Kidney glomerular epithelial cell (primary cell): ENCODE data around the gene EPHA2.
"Not testable (repeated sequence)": the region's sequence is repeated elsewhere in the genome, so short reads cannot be mapped to it uniquely, and the experiment has no call there.

Experiments used
- DNase-seq: peaks from one replicate; lab custom pipeline; 2025; lab: John Stamatoyannopoulos, UW

EPHA2 gene

DNA sequence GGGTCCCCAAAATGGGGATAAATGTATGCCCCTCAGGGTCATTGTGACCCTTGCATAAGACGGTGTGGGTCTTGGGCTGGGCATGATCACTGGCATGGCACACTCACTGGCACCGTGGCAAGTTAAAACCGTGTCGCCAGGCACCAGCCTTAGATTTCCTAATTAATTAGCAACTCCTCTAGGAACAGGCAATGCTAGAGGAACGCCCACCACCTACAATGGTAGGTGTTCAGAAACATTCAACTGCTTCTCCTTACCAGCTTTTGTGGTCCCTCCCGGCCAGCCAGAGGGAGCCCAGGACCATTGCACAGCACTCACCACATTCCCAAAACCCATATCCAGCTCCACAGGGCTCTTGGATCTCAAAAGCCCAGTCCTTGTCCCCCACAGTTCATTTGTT lies 36.4 kb downstream of the EPHA2 start:
- DNase-seq: no peak

DNA sequence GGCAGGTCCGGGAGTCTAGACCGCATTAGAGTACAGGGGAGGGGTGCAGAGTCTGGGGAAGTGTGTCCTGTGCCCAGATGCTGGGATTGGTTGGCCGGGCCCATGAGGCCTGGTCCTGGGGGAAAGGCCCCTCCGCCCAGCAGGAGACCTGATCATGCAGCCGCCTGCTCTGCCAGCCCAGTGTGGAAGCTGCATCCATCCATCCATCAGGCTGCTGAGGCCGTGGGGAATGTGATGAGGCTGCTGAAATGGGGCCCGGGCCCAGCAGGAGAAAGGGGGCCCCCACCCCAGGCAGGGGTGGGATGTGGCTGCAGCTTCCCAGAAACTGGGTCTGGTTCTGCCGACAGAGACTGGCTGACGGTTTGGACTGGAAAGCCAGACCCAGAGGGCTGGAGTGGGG lies 37.2 kb downstream of the EPHA2 start:
- DNase-seq: no peak

DNA sequence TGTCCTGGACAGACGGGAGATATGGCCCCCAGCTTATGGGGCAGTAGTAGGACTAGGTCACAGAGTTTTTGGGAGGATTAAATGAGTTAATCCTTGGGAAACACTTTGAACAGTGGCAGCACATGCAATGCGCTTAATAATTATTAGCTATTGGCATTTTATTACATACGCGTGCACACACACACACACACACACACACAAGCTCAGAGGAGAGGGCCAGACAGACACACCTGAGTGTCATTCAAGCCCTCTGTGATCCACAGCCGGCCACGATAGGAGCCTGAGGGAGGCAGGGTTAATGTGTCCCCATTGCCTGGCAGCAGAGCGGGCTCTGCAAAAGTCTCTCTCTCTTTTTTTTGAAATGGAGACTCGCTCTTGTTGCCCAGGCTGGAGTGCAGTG lies 37.9 kb downstream of the EPHA2 start:
- no peak for DNase-seq

DNA sequence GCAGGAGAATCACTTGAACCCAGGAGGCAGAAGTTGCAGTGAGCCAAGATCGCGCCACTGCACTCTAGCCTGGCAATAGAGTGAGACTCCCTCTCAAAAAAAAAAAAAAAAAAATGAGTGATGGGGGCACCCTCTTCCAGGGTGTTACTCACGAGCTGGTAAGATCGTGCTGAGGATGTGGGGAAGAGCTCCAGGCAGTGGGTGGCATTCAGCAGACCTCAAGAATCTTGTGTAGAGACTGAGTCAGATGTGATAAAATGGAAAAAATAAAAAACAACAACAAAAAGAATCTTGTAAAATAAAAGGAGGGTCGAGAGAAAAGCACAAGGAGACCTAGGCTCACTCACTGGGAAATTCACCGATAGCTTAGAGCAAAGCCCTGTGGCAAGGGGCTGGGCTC lies 38.5 kb downstream of the EPHA2 start:
- no peak for DNase-seq

DNA sequence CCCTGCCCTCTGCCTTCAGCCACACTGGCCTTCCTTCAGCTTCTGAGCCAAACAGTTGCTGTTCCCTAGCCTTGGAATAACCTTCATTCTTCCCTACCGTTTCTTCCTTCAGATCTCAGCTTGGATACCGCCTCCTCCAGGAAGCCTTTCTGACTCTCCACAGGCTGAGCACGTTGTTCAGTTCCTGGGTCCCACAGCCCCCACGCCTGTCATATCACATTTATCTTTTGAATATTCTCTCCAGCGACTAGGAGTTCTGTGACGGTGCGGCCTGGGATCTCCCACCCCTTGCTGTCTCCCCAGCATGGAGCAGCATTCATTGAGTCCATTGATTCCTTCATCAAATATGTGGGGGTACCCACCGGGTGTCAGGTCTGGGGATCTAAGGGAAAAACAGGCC lies 39.2 kb downstream of the EPHA2 start:
- no peak for DNase-seq

DNA sequence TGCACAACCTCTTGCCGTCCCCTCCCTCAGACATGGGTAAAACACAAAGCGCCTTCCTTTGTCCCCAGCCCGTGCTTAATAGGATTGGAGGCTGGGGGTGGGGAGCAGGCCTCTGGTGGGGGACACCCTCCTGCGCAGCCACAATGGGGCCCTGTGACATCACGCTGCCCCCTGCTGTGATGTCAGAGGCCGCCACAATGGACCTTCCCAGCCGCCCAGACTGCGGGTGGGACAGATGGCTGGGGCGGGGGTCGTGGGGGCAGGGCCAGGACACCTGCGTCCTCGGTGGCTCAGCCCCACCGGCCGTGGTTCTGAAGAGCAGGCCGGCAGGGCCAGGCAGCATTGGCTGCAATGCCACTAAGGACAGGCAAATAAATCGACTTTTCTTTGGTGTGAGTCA lies 39.9 kb downstream of the EPHA2 start:
- DNase-seq: no peak

DNA sequence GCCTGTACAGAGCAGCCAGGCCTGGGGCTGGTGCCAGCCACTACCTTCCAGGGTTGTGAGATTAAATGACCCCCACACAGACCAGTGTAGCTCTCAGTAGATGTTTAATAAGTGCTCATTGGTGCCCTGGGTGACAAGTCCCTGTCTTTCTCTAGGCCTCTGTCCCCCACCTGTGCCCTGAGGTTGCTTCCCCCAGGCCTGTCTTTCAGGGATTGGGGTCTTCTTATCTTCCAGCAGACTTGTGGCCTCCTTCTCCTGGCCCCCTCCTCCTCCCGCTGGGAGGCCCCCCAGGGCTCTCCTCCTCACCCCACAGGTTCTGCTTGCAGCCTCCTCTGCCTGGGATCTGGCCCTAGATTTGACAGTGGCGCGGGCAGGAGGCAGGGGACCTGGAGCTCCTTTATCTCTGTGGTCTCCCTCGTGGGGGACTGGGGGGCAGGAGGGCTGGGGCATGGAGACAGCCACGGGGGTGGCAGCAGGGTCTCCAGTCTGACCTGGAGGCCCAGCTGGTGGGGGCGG lies 40.3 kb downstream of the EPHA2 start:
- no peak for DNase-seq

DNA sequence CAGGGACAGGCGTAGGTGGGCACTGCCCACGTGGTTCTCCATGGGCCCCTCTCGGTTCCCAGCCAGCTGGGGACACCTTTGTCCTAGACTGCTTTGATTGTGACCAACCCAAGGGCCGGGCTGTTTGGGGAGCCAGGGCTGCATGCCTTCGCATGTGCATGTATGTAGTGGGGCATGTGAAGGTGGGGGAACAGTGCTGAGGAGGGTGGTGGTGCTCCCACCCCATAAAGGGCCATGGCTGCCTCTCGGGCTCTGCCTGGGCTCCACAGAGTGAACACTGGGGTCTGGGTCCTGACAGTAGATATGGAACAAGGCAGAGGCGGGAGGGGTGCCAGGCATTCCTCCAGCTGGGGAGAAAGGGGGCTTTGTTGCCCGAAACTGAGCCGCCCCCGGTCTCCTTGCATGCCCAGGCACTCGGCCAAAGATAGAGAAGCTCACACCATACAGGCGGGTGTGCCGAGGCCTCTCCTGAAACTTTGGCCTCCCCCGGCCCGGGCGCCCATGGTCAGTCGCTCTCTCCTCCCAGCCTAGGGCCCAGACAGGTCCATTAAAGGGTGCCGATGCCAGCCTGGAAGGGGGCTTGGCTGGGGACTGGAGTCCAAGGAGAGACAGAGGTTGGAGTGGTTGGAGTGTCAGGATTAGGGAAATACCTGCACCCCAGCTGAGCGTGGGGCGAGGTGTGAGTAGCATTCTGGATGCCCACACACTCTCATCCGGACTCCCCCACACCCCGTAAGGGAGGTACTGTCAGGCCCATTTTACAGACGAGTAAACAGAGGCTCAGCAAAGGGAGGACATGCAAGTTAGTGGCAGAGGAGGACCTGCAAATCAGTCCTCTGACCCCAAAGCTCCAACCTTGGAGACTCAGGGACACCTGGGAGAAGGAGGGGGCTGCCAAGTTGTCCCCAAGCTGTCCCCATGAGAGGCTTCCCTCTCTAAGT lies 41.1 kb downstream of the EPHA2 start:
- no peak for DNase-seq

DNA sequence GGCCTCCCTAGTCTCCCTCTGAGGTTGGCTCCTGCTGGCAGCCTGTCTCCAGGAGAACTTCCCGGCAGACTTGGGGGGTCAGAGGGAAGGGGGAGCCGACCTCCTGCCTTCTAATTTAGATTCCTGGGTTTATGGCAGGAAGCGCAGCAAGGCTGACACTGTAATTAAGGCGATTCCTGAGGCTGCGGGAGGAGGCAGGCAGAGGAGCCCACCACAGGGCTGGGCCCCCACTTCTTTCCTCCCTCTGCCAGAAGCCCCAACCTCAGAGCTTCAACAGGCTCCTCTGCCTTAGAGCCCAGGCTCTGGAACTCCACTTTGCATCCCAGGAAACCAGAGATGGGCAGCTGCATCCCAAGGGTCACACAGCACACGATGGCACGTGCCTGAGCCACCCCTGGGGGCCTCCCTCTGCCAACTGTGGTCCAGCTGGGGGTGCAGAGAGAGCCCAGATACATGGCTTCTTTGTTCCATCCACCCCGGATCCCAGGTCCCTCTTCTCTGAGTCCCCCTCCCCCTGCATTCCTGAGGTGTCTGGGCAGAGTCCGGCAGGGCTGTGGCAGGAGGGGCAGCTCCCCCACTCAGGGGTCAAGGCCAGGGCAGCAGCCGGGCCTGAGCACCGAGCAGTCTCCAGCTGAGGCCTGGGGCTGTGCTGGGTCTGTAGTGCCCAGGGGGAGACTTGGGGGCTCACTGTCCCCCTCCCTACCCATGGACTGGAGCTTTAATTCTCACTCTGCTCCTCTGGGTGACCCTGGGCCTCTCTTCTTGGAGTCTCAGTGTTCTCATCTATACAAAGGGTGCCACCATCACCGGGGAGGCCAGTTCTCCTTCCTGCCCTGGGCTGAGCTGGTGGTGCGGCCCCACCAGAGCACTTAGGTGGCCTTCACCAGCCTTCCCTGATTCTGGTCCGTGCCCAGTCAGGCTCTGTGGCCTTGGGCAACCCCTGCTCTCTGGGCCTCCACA lies 43.0 kb downstream of the EPHA2 start:
- DNase-seq: peak; percentile 26

DNA sequence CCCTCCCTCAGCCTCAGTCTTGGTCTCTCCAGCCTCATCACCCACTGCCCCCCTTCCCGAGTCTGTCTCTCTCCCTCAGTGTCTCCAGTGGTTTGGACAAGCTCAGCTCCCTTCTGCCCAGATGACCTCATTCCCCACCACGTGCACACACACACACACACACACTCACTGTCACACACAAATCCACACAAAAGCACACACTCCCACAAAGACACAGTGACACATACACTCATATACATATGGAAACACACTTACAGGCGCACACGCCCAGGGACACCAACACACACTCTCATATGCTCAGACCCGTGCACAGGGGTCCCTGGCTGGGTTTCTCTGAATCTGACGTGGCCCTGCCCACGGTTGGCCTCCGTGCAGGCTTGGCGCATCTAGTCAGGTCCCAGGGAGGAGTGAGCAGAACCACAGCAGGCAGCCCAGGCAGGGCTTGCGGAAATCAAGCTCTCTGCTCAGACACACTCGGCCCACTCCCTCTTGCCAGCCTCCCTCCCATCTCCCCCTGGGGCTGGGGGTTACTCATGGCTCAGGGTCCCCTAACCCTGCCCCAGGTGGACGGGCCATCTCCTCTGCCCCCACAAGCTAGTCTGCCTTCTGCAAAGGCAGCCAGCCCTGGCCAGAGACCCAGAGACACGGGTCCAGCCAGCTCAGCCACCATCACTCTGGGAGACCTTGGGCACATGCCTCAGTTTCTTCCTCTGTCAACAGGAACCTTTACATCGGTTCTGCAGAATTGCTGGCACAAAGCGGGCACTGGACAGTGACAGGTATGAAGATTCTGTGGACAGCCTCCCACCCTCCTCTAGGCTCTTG lies 43.9 kb downstream of the EPHA2 start:
- DNase-seq: peak; percentile 63

DNA sequence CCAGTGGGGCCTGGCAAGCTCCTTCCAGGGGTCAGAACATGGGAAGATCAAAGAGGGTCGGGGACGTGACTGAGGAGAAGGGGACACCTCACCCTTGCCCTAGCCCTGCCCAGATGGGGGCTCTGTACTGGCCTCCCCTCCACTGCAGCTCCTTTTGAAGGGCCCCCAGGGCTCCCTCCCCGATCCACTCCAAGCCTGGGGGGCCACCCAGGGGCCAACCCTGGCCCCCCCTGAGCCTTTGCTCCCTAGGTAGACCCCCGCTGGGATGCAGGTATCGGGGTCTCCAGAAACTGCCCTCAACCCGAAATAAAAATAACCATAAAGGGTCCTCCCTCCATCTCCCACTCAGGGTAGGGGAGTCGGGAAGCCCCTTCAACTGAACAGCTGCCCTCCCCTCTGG lies 45.0 kb downstream of the EPHA2 start:
- no peak for DNase-seq

DNA sequence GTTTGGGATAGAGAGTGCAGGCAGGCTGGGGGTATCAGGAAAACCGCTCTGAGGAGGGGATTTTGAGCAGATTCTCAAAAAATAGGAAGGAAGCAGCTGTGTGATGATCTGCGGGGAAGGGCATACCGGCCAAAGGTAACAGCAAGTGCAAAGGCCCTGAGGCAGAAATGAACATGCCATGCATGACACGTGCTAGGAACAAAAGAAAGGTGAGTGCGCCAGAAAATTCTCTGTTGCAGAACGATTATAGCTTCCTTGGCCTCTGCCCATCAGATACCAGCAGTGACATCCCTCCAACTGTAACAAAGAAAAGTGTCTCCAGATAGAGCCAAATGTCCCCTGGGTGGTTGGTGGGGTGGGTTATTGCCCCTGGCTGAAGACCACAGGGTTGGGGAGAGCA lies 45.4 kb downstream of the EPHA2 start:
- no peak for DNase-seq

DNA sequence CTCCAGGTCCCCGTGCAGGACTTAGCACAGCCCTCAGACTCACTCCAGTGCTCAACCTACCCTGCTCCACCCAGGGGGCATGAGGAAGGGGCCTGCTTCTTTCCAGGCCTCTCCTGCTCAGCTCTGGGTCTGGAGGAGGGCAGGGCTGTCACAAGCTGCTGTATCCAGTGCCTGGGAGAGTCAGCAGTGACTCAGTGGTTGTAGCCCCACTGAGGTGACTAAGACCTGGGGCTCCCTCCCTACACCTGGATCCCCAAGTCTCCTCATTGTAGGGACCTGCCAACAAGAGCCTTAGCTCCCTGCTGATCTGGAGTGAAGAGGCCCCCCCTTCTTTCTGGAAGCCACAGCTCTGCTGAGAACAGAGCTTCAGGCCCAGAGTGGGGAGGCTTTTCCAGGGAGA lies 46.3 kb downstream of the EPHA2 start:
- no peak for DNase-seq

DNA sequence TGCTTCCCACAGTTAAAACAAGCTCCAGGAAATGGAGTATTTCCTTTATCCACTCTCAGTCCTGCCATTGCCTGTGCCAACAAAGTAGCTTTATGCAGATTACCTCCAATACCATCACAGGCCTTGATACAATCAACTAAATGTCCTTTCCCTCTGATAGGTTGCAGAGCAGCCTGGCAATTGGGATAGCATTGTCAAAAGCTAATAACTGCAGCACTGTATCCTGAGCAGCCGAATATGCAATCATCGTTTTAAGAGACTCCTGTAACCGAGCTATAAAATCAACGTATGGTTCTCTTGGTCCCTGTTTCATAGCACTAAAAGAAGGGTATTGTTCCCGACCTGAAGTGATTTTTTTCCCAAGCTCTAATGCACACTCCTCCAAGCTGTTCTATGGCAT lies 48.8 kb downstream of the EPHA2 start:
- DNase-seq: not testable (repeated sequence)

DNA sequence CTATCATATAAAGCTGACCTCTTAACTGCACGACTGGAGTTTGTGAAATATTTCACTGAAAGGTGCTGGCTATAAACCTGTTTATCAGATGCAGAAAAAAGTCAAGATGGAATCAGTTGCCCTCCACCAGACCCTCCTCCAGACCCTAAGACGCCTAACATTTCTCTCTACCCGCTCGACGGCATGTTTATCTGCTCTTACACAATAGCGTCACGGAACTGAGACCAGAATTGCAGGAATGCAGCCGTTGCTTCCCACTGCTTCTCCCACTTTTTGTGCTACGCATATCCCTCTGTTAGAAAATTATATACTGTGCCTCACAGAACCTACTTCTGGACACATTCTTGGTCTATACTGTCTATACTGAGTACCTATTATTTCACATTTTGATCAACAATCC lies 54.2 kb downstream of the EPHA2 start:
- DNase-seq: peak; percentile 21

DNA sequence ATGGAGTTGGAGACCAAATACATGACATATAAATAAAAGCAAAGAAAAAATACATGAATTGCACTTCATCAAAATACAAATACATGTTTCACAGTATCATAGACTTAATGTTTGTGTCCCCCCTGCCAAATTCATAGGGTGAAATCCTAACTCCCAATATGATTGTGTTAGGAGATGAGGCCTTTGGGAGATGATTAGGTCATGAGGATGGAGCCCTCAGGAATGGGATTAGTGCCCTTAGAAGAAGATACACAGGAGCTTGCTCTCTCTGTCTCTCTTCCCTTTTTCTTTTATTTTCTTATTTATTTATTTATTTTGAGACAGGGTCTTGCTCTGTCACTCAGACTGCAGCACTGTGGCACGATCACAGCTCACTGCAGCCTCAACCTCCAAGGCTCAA lies 56.5 kb downstream of the EPHA2 start:
- DNase-seq: no peak

DNA sequence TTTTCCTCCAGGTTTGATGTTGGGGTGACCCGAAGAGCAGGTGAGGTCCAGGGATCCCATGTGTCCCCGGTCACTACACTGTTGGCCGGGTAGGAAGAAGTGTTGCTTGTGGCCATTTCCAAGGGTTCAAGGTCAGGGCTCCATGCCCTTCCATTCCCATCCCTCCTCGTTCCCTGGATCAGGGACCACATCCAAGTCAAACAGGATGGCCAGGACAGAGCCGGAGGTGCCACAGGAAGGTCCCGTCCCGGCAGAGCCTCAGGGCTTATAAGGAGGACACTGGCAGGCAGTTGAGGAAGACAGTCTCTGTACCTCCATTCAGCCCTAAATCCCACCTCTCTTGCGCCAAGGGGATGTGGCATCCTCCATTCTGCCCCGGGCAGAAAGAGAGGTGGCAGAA lies 60.4 kb downstream of the EPHA2 start:
- DNase-seq: no peak

DNA sequence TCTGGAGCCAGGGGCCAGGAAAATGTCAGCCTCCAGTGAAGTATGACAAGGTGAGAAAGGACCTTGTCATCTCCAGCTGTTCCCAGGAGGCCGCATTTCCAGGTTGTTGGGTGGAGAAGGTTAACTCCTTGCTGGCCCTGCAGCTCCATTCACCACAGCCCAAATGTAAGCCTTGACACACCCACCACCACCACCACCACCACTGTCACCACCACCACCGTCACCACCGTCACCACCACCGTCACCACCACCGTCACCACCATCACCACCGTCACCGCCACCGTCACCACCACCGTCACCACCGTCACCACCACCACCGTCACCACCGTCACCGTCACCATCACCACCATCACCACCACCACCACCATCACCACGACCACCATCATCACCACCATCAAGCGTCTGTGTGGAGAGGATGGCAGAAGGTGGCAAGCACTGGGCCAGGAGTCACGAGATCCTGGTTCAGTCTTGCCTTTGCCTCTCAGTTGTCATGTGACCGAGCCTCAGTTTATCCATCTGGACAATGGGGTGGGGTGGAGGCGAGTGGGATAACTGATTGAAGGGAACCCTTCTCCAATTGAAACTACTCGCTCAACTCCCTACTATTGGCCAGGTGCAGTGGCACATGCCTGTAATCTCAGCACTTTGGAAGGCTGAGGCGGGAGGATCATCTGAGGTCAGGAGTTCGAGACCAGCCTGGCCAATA lies 61.3 kb downstream of the EPHA2 start:
- no peak for DNase-seq

DNA sequence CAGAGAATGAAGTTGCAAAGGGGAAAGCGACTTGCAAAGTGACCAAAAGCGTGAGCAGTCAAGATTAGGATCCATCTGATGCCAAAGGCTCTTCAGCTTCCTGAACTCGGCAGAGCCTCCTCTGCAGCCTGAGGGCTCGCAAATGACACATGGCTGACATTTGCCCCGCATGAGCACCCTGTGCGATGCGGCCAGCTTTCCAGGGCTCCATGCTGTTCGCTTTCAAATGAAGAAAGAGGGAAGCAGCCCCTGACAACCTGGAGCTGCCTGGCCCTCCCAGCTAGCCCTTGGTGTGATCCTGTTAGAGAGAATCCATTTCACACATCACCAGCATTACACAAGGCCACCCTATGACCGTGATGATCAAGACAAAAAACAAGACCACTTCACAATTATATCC lies 62.3 kb downstream of the EPHA2 start:
- no peak for DNase-seq

DNA sequence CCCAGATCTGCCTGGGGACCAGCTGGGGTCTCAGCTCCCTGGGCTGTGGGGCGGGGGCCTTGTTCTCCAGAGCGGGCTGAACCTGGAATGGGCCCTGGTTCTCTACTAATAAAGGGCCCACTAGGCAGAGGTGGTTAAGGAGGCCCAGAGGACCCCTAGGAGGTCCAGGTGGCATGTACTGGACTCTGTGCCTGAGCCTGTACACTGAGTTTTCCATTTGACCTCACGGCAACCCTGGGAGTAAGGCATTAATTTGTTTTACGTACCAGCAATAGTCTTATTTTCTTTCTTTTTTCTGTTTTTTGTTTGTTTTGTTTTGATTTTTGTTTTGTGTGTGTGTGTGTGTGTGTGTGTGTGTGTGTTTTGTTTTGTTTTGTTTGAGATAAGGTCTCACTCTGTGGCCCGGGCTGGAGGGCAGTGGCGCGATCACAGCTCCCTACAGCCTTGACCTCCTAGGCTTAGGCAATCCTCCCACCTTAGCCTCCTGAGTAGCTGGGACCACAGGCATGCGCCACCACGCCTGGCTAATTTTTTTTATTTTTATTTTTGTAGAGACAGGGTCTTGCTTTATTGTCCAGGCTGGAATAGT lies 62.9 kb downstream of the EPHA2 start:
- DNase-seq: no peak
